ENCODE results near the gene TBC1D8B.

TBC1D8B gene

GRCh38 chrX:106905064-106905708, 102.7 kb downstream of the TBC1D8B start:
- no peaks in the 10 kb centered on the region for H3K27me3 ChIP-seq (replicated peaks; ENCODE audit: control insufficient read depth, insufficient read depth, low read length, poor library complexity, severe bottlenecking)
- no peak overlapping the region for H3K27ac ChIP-seq (ENCODE audit: insufficient read depth, low read length, poor library complexity, severe bottlenecking)
- H3K4me3 ChIP-seq (ENCODE audit: insufficient read depth, low read depth, low read length, poor library complexity, severe bottlenecking): no peak overlapping the region
- no peaks in the 10 kb centered on the region for H3K36me3 ChIP-seq (ENCODE audit: control insufficient read depth, insufficient read depth, low read length)
- no peaks in the 10 kb centered on the region for H3K9me3 ChIP-seq (ENCODE audit: control insufficient read depth, low read length)
- H3K4me1 ChIP-seq (ENCODE audit: control insufficient read depth, insufficient read depth, low read length, poor library complexity, severe bottlenecking): no peaks in the 10 kb centered on the region
- DNase-seq: no peak

DNA sequence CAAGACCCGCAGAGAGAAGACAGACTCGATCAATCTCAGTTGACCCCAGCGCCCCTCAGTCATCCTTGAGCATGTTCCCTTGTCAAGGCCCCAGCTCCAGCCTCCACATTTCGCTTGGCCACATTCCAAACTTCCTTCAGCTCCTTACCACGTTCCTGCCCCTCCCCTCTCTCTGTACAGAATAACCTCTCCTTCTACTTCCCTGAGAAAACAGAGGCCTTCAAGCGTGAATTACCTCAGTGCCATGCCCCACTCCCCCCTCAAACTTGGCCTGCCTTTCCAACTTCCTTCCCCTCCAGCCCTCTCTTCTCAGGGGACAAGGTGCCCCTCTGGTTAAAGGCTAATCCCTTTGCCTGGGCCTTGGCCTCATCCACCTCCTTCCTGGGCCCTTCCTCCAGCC, 103.9 kb downstream of the TBC1D8B start:
- H3K4me3 ChIP-seq (ENCODE audit: insufficient read depth, low read depth, low read length, poor library complexity, severe bottlenecking): no peak overlapping the region
- no peaks in the 10 kb centered on the region for H3K27me3 ChIP-seq (replicated peaks; ENCODE audit: control insufficient read depth, insufficient read depth, low read length, poor library complexity, severe bottlenecking)
- no peak for DNase-seq
- no peaks in the 10 kb centered on the region for H3K36me3 ChIP-seq (ENCODE audit: control insufficient read depth, insufficient read depth, low read length)
- no peak overlapping the region for H3K27ac ChIP-seq (ENCODE audit: insufficient read depth, low read length, poor library complexity, severe bottlenecking)
- H3K9me3 ChIP-seq (ENCODE audit: control insufficient read depth, low read length): no peaks in the 10 kb centered on the region
- no peaks in the 10 kb centered on the region for H3K4me1 ChIP-seq (ENCODE audit: control insufficient read depth, insufficient read depth, low read length, poor library complexity, severe bottlenecking)

- H3K27me3 ChIP-seq (replicated peaks; ENCODE audit: control insufficient read depth, insufficient read depth, low read length, poor library complexity, severe bottlenecking): no peaks in the 10 kb centered on the region
- H3K4me3 ChIP-seq (ENCODE audit: insufficient read depth, low read depth, low read length, poor library complexity, severe bottlenecking): no peak overlapping the region
- H3K9me3 ChIP-seq (ENCODE audit: control insufficient read depth, low read length): no peaks in the 10 kb centered on the region
- no peak overlapping the region for H3K27ac ChIP-seq (ENCODE audit: insufficient read depth, low read length, poor library complexity, severe bottlenecking)
- no peaks in the 10 kb centered on the region for H3K4me1 ChIP-seq (ENCODE audit: control insufficient read depth, insufficient read depth, low read length, poor library complexity, severe bottlenecking)
- H3K36me3 ChIP-seq (ENCODE audit: control insufficient read depth, insufficient read depth, low read length): no peaks in the 10 kb centered on the region
- no peak for DNase-seq
Measured at GRCh38 chrX:106912864-106913263, 110.4 kb downstream of the TBC1D8B start.

DNA sequence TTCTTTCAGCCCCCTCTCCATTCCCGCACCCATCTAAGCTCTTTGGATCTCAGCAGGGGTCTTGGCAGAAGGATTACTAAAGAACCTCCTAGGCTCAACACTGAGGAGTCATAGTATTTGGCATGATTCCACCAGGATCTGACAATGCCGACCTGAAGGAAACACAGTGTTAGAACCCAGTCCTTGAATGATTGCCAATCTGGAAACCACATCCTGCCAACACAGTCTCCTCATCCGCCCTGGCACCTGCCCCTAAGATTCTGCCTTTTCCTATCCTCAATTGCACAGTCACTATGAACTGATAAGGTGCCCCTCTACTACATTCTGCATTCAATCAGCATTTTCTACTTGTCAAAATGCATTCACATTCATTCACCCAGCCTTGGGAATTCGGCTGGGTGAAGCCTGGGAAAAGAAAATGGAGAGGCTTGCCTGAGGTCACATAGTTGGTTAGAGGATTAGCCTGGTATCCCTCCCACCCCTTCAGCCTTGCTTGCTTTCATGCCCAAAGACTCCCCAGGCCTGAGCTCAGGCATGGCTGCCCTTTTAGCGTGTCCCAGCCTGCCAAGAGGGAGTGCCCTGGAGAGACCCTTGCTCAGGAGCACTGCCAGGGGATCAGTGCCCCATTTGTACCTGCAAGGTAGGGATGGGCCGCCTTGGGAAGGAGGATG, 115.5 kb downstream of the TBC1D8B start:
- Histone ChIP-seq H3K9me3 (ENCODE audit: control insufficient read depth, low read length) (no peaks in the 10 kb centered on the region), H3K27me3 (replicated peaks; ENCODE audit: control insufficient read depth, insufficient read depth, low read length, poor library complexity, severe bottlenecking) (no peaks in the 10 kb centered on the region), H3K4me1 (ENCODE audit: control insufficient read depth, insufficient read depth, low read length, poor library complexity, severe bottlenecking) (no peaks in the 10 kb centered on the region), H3K36me3 (ENCODE audit: control insufficient read depth, insufficient read depth, low read length) (no peaks in the 10 kb centered on the region), H3K27ac (ENCODE audit: insufficient read depth, low read length, poor library complexity, severe bottlenecking) (no peak overlapping the region), H3K4me3 (ENCODE audit: insufficient read depth, low read depth, low read length, poor library complexity, severe bottlenecking) (no peak overlapping the region)
- no peak for DNase-seq

GRCh38 chrX:106919932-106920452, 117.5 kb downstream of the TBC1D8B start, which contains the start of gene CLDN2:
Gene CLDN2 (plus strand): TSS chrX:106920402. CDS start chrX:106928229, 7,827 bp downstream.
- Histone ChIP-seq H3K27me3 (replicated peaks; ENCODE audit: control insufficient read depth, insufficient read depth, low read length, poor library complexity, severe bottlenecking) (no peaks in the 10 kb centered on the region), H3K4me3 (ENCODE audit: insufficient read depth, low read depth, low read length, poor library complexity, severe bottlenecking) (no peak within 1 kb of the TSS), H3K9me3 (ENCODE audit: control insufficient read depth, low read length) (no peaks in the 10 kb centered on the region), H3K36me3 (ENCODE audit: control insufficient read depth, insufficient read depth, low read length) (no peaks in the 10 kb centered on the region), H3K27ac (ENCODE audit: insufficient read depth, low read length, poor library complexity, severe bottlenecking) (no peak within 1 kb of the TSS), H3K4me1 (ENCODE audit: control insufficient read depth, insufficient read depth, low read length, poor library complexity, severe bottlenecking) (no peaks in the 10 kb centered on the region)
- no peak for DNase-seq

DNA sequence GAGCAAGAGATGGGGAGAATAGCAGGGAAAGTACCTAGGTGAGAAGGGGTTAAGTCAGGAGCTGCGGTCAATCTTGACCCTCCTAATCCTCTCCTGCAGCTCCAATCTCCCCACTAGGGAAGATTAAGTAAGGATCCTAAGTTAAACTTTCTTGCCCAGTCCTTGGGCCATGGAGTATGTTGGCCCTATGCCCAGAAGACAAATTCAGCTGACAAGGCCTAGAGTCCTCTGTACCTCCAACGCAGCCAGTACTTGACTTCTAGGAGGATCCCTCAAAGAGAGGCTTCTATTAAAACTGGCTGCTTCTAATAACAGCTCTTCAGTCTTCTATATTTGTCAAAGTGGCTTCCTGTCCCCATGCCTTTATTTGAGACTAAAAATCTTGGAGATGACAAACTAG, 119.2 kb downstream of the TBC1D8B start:
- Histone ChIP-seq H3K36me3 (ENCODE audit: control insufficient read depth, insufficient read depth, low read length) (no peaks in the 10 kb centered on the region), H3K4me1 (ENCODE audit: control insufficient read depth, insufficient read depth, low read length, poor library complexity, severe bottlenecking) (no peaks in the 10 kb centered on the region), H3K27me3 (replicated peaks; ENCODE audit: control insufficient read depth, insufficient read depth, low read length, poor library complexity, severe bottlenecking) (no peaks in the 10 kb centered on the region), H3K4me3 (ENCODE audit: insufficient read depth, low read depth, low read length, poor library complexity, severe bottlenecking) (no peak overlapping the region), H3K27ac (ENCODE audit: insufficient read depth, low read length, poor library complexity, severe bottlenecking) (no peak overlapping the region), H3K9me3 (ENCODE audit: control insufficient read depth, low read length) (no peaks in the 10 kb centered on the region)
- no peak for DNase-seq
